ENCODE data around the gene PIM2. TPM values are rescaled to one million over a fixed set of nuclear protein-coding genes. Genes with fewer than 3 reads are reported as not detected.

PIM2 gene
- total RNA-seq, 2 donors from 2014 or later, result 26.2 to 94.0 TPM

GRCh38 chrX:48942895-48943294, 24.1 kb upstream of the PIM2 start:
- Histone ChIP-seq H3K4me3 (ENCODE audit: low read length) (no peak overlapping the region), H3K9me3 (ENCODE audit: control insufficient read depth, low read length) (no peaks in the 10 kb centered on the region), H3K27me3 (ENCODE audit: control insufficient read depth, insufficient read depth, low read length, poor library complexity, severe bottlenecking) (no peaks in the 10 kb centered on the region), H3K4me1 (ENCODE audit: control insufficient read depth, insufficient read depth, low read length) (no peaks in the 10 kb centered on the region), H3K9ac (ENCODE audit: extremely low read depth, low read length, poor library complexity, severe bottlenecking) (no peak overlapping the region), H3K36me3 (ENCODE audit: control insufficient read depth, insufficient read depth, low read length) (peaks cover 28% of the 10 kb centered on the region), H3K27ac (ENCODE audit: low read depth, low read length) (no peak overlapping the region)
- H3K4me3 Mint-ChIP-seq, result no peak overlapping the region
- no peak for DNase-seq
- H3K27ac Mint-ChIP-seq, result no peak overlapping the region
- peaks cover 36% of the 10 kb centered on the region for H3K36me3 Mint-ChIP-seq (ENCODE audit: low read depth)
- no peaks in the 10 kb centered on the region for H3K27me3 Mint-ChIP-seq (ENCODE audit: insufficient read depth)
- no peak for TF ChIP-seq CTCF (conservative IDR thresholded peaks at IDR 0.05)
- WGBS, 2 experiments (ENCODE audit: insufficient coverage in 1 of 2, insufficient read length in 1 of 2), result 86 to 94% methylated on average over 1 to 2 of the region's 2 CpGs
- H3K4me1 Mint-ChIP-seq, result peaks cover 3% of the 10 kb centered on the region
- peaks cover 58% of the 10 kb centered on the region for H3K9me3 Mint-ChIP-seq

- Histone ChIP-seq H3K27me3 (ENCODE audit: control insufficient read depth, insufficient read depth, low read length, poor library complexity, severe bottlenecking) (no peaks in the 10 kb centered on the region), H3K9ac (ENCODE audit: extremely low read depth, low read length, poor library complexity, severe bottlenecking) (no peak overlapping the region), H3K36me3 (ENCODE audit: control insufficient read depth, insufficient read depth, low read length) (peaks cover 28% of the 10 kb centered on the region), H3K27ac (ENCODE audit: low read depth, low read length) (no peak overlapping the region), H3K4me1 (ENCODE audit: control insufficient read depth, insufficient read depth, low read length) (peaks cover 3% of the 10 kb centered on the region), H3K4me3 (ENCODE audit: low read length) (no peak overlapping the region), H3K9me3 (ENCODE audit: control insufficient read depth, low read length) (no peaks in the 10 kb centered on the region)
- H3K27ac Mint-ChIP-seq, result no peak overlapping the region
- TF ChIP-seq CTCF (conservative IDR thresholded peaks at IDR 0.05), result no peak
- peaks cover 62% of the 10 kb centered on the region for H3K9me3 Mint-ChIP-seq
- DNase-seq, result no peak
- WGBS, 2 experiments (ENCODE audit: insufficient coverage in 1 of 2, insufficient read length in 1 of 2), result 92% methylated on average over 2 of the region's 2 CpGs; no CpG with 5 or more reads in 1 of the 2 experiments
- peaks cover 40% of the 10 kb centered on the region for H3K36me3 Mint-ChIP-seq (ENCODE audit: low read depth)
- H3K4me1 Mint-ChIP-seq, result peaks cover 16% of the 10 kb centered on the region
- H3K4me3 Mint-ChIP-seq, result no peak overlapping the region
- no peaks in the 10 kb centered on the region for H3K27me3 Mint-ChIP-seq (ENCODE audit: insufficient read depth)
These were observed 21.7 kb upstream of the PIM2 start for GRCh38 chrX:48940404-48940955.

DNA sequence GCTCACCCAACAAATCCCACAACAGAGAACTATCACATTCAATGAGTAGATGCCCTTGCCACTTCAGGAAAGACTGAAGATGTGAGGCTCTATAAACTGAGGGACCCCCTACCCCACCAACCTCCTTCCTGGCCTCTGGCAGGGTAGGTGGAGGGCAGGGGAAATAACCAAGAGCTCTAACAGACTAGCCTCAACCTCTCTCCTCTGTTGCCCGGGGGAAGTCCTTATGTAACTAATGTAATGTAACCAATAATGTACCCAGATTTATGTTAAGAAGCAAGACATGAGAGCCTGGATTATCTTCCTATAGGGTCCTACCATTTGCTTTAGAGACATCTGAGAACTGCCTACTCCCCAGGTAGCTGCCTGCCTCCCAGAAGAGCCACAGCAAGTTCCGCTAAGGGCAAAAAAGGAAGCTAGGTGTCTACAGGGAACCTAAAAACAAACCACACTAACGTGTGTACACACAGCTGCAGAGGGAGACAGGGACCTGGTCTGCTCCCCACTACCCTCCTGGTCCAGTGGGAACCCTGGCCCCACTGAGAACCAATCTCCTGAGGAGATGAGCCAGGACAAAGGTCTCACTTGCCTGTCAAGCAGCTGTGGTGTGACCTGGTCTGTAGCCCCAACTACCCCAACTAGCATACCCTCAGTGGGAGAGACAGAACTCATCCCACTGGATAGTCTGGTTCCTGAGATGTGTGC, 20.9 kb upstream of the PIM2 start:
- Histone ChIP-seq H3K4me3 (ENCODE audit: low read length) (no peak overlapping the region), H3K27me3 (ENCODE audit: control insufficient read depth, insufficient read depth, low read length, poor library complexity, severe bottlenecking) (no peaks in the 10 kb centered on the region), H3K9ac (ENCODE audit: extremely low read depth, low read length, poor library complexity, severe bottlenecking) (no peak overlapping the region), H3K9me3 (ENCODE audit: control insufficient read depth, low read length) (no peaks in the 10 kb centered on the region), H3K36me3 (ENCODE audit: control insufficient read depth, insufficient read depth, low read length) (peaks cover 35% of the 10 kb centered on the region), H3K4me1 (ENCODE audit: control insufficient read depth, insufficient read depth, low read length) (peaks cover 3% of the 10 kb centered on the region), H3K27ac (ENCODE audit: low read depth, low read length) (no peak overlapping the region)
- no peak overlapping the region for H3K4me3 Mint-ChIP-seq
- peaks cover 16% of the 10 kb centered on the region for H3K4me1 Mint-ChIP-seq
- 89% methylated on average over 2 of the region's 3 CpGs; no CpG with 5 or more reads in 1 of the 2 experiments for WGBS, 2 experiments (ENCODE audit: insufficient coverage in 1 of 2, insufficient read length in 1 of 2)
- H3K27me3 Mint-ChIP-seq (ENCODE audit: insufficient read depth), result no peaks in the 10 kb centered on the region
- DNase-seq, result no peak
- H3K9me3 Mint-ChIP-seq, result peaks cover 70% of the 10 kb centered on the region
- TF ChIP-seq CTCF (conservative IDR thresholded peaks at IDR 0.05), result no peak
- no peak overlapping the region for H3K27ac Mint-ChIP-seq
- H3K36me3 Mint-ChIP-seq (ENCODE audit: low read depth), result peaks cover 48% of the 10 kb centered on the region

Measured in endodermal cell (in vitro differentiated cells).